Tibial nerve (tissue), 4 donors: Measurements from ENCODE around the gene LCN2. TPM values are rescaled to one million over a fixed set of nuclear protein-coding genes. Genes with fewer than 3 reads are reported as not detected.

Source experiments
- DNase-seq, 2 donors: peaks; one replicate each; pipeline ENCODE4 v3.0.0-alpha.2; 2019; ENCODE audit warnings: low spot score in 2 of 2
- H3K27ac ChIP-seq, 4 donors: fragments of 200-600 bp; sonication (generic) in 3 of 4; one replicate each; pipeline ENCODE4 v1.5.1; 2017 to 2019; ENCODE audit warnings: mild to moderate bottlenecking in 1 of 4
- H3K27me3 ChIP-seq, 2 donors: fragments of 200-600 bp; sonication (generic) in 1 of 2; one replicate each; pipeline versions ENCODE4 v1.5.1 to v1.6.0; 2017 to 2019
- H3K36me3 ChIP-seq, 3 donors: fragments of 200-600 bp; sonication (generic); one replicate each; pipeline ENCODE4 v1.5.1; 2018 to 2019
- H3K4me1 ChIP-seq, 4 donors: fragments of 200-600 bp; sonication (generic) in 3 of 4; one replicate each; pipeline ENCODE4 v1.5.1; 2017 to 2019
- H3K4me3 ChIP-seq, 4 donors: fragments of 200-600 bp; sonication (generic) in 3 of 4; one replicate each; pipeline ENCODE4 v1.5.1; 2017 to 2019; ENCODE audit warnings: mild to moderate bottlenecking in 1 of 4, moderate library complexity in 1 of 4
- H3K9me3 ChIP-seq, 4 donors: fragments of 200-600 bp; sonication (generic) in 3 of 4; one replicate each; pipeline ENCODE4 v1.5.1; 2017 to 2019
- EP300 ChIP-seq, 2 donors: sonication (generic); formaldehyde crosslinking; IDR thresholded peaks; one replicate each; pipeline ENCODE4 v1.6.1; 2017; ENCODE audit warnings: antibody characterized with exemption in 2 of 2, mild to moderate bottlenecking in 1 of 2
- POLR2A ChIP-seq, 2 donors: fragments of 450-650 bp; IDR thresholded peaks; one replicate each; pipeline ENCODE4 v1.6.1; 2017; ENCODE audit warnings: antibody characterized with exemption in 2 of 2, mild to moderate bottlenecking in 2 of 2, moderate library complexity in 2 of 2
- WGBS, 2 donors: methylation state at CpG; one replicate each; pipeline ENCODE4 v1.1.5; 2018; 5-methylcytosine and 5-hydroxymethylcytosine counted together
- total RNA-seq, 4 donors: library from RNA; depleted of rRNA; stranded (reverse); fragments of >200 nt; gene quantifications; one replicate each; pipeline ENCODE4 v1.1.0, GENCODE V29; 2016
- TF ChIP-seq, protein P1 (sequence below), 5 experiments: fragments of 200-600 bp in 3 of 5; fragments of 450-650 bp in 2 of 5; sonication (generic) in 3 of 5; IDR thresholded peaks; one replicate each; pipeline ENCODE4 v1.5.1; 2016 to 2019; ENCODE audit warnings: antibody characterized with exemption in 5 of 5, mild to moderate bottlenecking in 3 of 5, moderate library complexity in 2 of 5

LCN2 gene
- total RNA-seq, 4 donors from 2014 or later: not detected

DNA sequence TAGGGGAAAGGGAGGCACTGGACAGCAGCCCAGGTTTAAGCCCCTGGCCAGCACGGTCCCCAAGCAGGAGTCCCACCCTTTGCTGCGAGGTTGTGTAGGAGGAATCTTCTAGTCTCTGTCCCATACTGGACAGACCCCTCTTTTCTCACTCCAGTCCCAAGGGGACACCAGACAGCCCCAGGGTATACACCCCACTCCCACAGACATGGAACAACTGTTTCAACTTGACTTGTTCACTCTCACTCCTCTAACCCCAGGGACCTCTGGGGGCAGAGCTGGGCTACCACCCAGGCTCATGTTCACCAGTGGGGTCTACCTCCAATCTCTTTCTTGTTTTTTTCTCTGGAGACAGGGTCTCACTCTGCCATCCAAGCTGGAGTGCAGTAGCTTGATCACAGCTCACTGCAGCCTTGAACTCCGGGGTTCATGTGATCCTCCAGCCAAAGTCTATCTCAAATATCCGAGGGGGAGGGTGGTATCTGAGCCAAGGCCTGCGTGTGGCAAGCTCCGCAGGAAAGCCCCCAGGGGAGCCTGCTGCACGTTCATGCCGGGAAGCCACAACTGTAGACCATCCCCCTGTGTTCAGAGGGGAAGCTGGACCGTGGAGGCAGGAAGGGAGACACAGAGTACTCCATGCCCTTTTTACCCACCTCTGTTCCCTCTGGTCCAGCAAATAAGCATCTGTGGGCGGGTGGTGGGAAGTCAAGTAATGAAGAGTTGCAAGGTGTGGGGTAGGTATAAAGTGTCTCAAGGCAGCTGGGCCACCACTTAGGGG is 23.5 kb upstream of the LCN2 start:
- no peak for DNase-seq

DNA sequence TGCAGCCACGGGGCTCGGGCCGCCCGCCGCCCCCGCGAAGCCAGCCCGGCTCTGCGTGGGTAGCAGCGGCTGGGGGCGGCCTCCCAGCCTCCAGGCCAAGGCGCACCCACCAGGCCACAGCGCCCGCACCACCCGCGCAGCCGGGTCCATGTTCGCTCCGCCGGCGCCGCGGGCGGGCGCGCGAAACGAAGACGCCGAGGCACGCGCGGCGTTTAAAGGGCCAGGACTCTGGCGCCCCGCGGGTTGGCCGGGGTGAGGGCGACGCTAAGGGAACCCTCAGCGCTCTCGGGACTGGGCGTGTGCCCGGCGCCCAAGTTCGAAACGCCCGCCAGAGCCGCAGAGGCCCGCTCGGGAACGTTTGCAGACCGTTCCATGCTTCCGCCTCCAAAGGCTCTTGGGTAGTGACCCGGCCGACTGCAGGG is 21.7 kb upstream of the LCN2 start, which contains the start of gene PTGES2:
PTGES2 (minus strand) TSS at position 162 of the 422 bp plus-strand sequence; CDS start at position 150, 12 bp downstream.
- Histone ChIP-seq H3K27ac (peak within 1 kb of the TSS; percentile 94 to 96 (median 94)), H3K27me3 (no peaks in the 10 kb centered on the region), H3K9me3 (no peaks in the 10 kb centered on the region), H3K4me3 (peak within 1 kb of the TSS; percentile 83 to 99 (median 93)), H3K36me3 (peaks cover 0 to 27% (median 0%) of the 10 kb centered on the region in 3 donors), H3K4me1 (peaks cover 0 to 40% (median 25%) of the 10 kb centered on the region in 4 donors)
- DNase-seq: peak; percentile 68 to 72
- WGBS, 2 donors: 0 to 3% methylated on average over 16 to 28 of the region's 56 CpGs
- TF ChIP-seq POLR2A (IDR thresholded peaks at IDR 0.05) (no peak), EP300 (IDR thresholded peaks at IDR 0.05) (no peak)
- TF ChIP-seq, protein P1, sequence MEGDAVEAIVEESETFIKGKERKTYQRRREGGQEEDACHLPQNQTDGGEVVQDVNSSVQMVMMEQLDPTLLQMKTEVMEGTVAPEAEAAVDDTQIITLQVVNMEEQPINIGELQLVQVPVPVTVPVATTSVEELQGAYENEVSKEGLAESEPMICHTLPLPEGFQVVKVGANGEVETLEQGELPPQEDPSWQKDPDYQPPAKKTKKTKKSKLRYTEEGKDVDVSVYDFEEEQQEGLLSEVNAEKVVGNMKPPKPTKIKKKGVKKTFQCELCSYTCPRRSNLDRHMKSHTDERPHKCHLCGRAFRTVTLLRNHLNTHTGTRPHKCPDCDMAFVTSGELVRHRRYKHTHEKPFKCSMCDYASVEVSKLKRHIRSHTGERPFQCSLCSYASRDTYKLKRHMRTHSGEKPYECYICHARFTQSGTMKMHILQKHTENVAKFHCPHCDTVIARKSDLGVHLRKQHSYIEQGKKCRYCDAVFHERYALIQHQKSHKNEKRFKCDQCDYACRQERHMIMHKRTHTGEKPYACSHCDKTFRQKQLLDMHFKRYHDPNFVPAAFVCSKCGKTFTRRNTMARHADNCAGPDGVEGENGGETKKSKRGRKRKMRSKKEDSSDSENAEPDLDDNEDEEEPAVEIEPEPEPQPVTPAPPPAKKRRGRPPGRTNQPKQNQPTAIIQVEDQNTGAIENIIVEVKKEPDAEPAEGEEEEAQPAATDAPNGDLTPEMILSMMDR (IDR thresholded peaks at IDR 0.05): peak in 1 of 5 experiments; percentile 37

More for the DNA sequence above, 23.5 kb upstream of the LCN2 start:
- H3K36me3 ChIP-seq: peaks cover 0 to 45% (median 0%) of the 10 kb centered on the region in 3 donors
- H3K4me3 ChIP-seq: peak overlapping the region in 1 of 4 donors; percentile 83
- peak overlapping the region in 3 of 4 donors; percentile 28 to 63 (median 45) for H3K27ac ChIP-seq
- WGBS, 2 donors: 29 to 36% methylated on average over 10 of the region's 10 CpGs
- TF ChIP-seq, protein P1 (IDR thresholded peaks at IDR 0.05): no peak
- no peak for TF ChIP-seq POLR2A (IDR thresholded peaks at IDR 0.05)
- TF ChIP-seq EP300 (IDR thresholded peaks at IDR 0.05): no peak
- H3K27me3 ChIP-seq: no peaks in the 10 kb centered on the region
- no peaks in the 10 kb centered on the region for H3K9me3 ChIP-seq
- peaks cover 0 to 40% (median 25%) of the 10 kb centered on the region in 4 donors for H3K4me1 ChIP-seq

DNA sequence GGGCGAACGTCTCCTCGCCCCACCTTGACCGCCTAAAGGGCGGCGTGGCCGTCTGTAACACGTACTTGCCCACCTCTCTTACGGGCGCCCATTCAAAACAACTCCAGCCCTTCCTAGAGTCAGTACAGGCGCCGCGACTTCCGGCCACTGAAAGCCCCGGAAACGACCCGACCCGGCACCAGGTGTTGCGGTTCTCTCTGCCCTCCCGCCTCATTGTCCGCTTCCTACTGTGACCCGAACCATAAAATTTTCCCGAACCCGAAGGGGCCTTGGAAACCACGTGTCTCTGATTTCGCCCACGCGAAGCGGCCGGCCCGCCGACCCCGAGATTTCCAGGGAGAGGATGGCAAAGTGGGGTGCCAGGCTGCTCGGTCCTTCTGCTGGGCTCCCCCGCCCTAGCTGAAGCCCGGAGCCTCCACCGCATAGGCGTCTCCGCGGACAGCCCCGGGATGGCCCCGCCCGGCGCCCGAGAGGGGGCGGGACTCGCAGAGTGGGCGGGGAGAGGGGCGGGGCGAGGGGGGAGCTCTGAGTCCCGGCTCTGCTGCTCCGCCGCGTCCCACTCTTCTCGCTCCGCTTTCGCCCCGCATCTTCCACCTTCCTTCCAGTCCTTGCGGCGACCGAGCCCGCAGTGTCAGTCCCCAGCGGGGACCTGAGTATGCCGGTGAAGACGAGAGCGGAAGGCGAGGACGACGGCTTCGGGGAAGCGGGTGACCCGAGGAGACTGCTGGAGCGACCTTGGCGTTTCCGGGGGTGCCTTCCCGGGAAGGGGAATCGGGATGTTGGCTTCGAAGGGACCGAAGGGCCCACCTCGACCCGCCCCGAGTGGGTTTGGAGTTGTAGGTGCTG is 21.0 kb upstream of the LCN2 start:
- WGBS, 2 donors: 0% methylated on average over 43 to 64 of the region's 82 CpGs
- peak; percentile 69 to 79 for DNase-seq
- peak overlapping the region; percentile 94 to 96 (median 94) for H3K27ac ChIP-seq

DNA sequence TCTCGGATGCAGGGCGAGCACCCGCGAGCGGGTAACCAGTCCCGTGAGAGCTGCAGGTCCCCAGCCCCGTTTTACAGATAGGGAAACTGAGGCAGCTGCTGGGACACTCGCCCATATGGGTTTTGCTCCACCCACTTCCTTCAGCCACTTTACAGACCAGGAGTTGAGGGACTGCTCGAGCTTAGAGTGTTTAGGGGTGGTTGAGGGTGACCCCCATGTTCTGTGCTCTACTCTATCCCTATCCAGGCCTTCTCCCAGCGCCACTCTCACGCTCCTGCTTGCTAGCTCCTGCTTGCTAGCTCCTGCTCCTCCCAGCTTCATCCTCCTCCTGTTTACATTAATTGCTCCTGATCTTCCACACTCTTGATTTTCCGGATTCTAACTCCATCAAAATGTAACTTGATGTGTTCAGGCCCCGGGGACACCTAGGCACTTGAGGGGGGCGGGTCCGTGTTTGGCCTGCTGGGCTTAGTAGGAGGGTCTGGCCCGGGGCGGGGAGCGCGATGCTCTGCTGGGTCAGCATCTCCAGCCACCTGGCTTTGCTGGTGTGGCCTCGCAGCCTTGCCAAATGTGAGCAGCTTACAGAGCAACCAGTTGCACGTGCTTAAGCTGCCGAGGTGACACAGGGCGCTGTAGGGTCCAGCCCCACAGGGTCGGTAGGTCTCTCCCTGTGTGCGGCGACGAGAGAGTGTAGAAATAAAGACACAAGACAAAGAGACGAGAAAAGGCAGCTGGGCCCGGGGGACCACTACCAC is 20.2 kb upstream of the LCN2 start:
- Histone ChIP-seq H3K27me3 (no peaks in the 10 kb centered on the region), H3K9me3 (peaks cover 0 to 6% (median 0%) of the 10 kb centered on the region in 4 donors), H3K27ac (peak overlapping the region; percentile 94 to 96 (median 94)), H3K4me3 (peak overlapping the region; percentile 83 to 99 (median 93)), H3K36me3 (peaks cover 0 to 13% (median 0%) of the 10 kb centered on the region in 3 donors), H3K4me1 (peaks cover 0 to 40% (median 25%) of the 10 kb centered on the region in 4 donors)
- TF ChIP-seq POLR2A (IDR thresholded peaks at IDR 0.05) (no peak), EP300 (IDR thresholded peaks at IDR 0.05) (no peak)
- TF ChIP-seq, protein P1 (IDR thresholded peaks at IDR 0.05): no peak
- no peak for DNase-seq
- WGBS, 2 donors: 55 to 56% methylated on average over 27 of the region's 29 CpGs

More for the DNA sequence above, 21.0 kb upstream of the LCN2 start:
- peak in 1 of 2 donors; percentile 33 for TF ChIP-seq POLR2A (IDR thresholded peaks at IDR 0.05)
- TF ChIP-seq EP300 (IDR thresholded peaks at IDR 0.05): peak; percentile 42 to 79
- TF ChIP-seq, protein P1 (IDR thresholded peaks at IDR 0.05): peak in 1 of 5 experiments; percentile 44
- no peaks in the 10 kb centered on the region for H3K9me3 ChIP-seq
- peak overlapping the region; percentile 83 to 99 (median 93) for H3K4me3 ChIP-seq
- peaks cover 0 to 40% (median 25%) of the 10 kb centered on the region in 4 donors for H3K4me1 ChIP-seq
- no peaks in the 10 kb centered on the region for H3K27me3 ChIP-seq
- H3K36me3 ChIP-seq: peaks cover 0 to 21% (median 0%) of the 10 kb centered on the region in 3 donors
